Activated T-cell treated with anti-CD3 and anti-CD28 coated beads, Interleukin-2, amount 50 U/mL, for 4 hours (primary cell): ENCODE data around the gene CDHR3. TPM values are rescaled to one million over a fixed set of nuclear protein-coding genes. Genes with fewer than 3 reads are reported as not detected.

ENCODE experiments used
- ATAC-seq, 2 donors: fragments of 200-7000 bp; cut with Tn5 transposase; one replicate each; pipeline ENCODE4 v1.10.0; 2021
- DNase-seq: peaks from one replicate; pipeline ENCODE4 v3.0.0-alpha.2; 2020
- H3K27me3 Mint-ChIP-seq: one replicate; pipeline ENCODE4 v1.8.0; 2021; ENCODE audit warnings: low read depth, mixed read lengths
- H3K36me3 Mint-ChIP-seq: one replicate; pipeline ENCODE4 v1.8.0; 2022; ENCODE audit warnings: mixed read lengths; ENCODE audit not compliant: insufficient read depth
- H3K4me1 Mint-ChIP-seq: one replicate; pipeline ENCODE4 v1.8.0; 2021; ENCODE audit warnings: low read depth, mixed read lengths
- H3K4me3 Mint-ChIP-seq: one replicate; pipeline ENCODE4 v1.8.0; 2021; ENCODE audit warnings: mild to moderate bottlenecking, moderate library complexity, mixed read lengths
- H3K9me3 Mint-ChIP-seq: one replicate; pipeline ENCODE4 v1.8.0; 2021; ENCODE audit warnings: mixed read lengths
- total RNA-seq, 3 donors: library from RNA; stranded (reverse); gene quantifications; one replicate each; pipeline ENCODE4 v1.2.1, GENCODE V29; 2021

The CDHR3 gene
- total RNA-seq, 3 donors from 2014 or later = 0.56 to 0.66 (median 0.63) TPM

GRCh38 chr7:106071999-106072714, 109.1 kb downstream of the CDHR3 start:
- no peak for DNase-seq

GRCh38 chr7:106072715-106073091, 109.6 kb downstream of the CDHR3 start:
- no peaks in the 10 kb centered on the region for H3K27me3 Mint-ChIP-seq
- H3K4me1 Mint-ChIP-seq = peaks cover 49% of the 10 kb centered on the region
- H3K4me3 Mint-ChIP-seq = no peak overlapping the region

More at GRCh38 chr7:106071999-106072714, 109.1 kb downstream of the CDHR3 start:
- ATAC-seq = peak; percentile 6 to 9
- peak overlapping the region; percentile 74 for H3K4me3 Mint-ChIP-seq
- H3K36me3 Mint-ChIP-seq = no peaks in the 10 kb centered on the region
- H3K27me3 Mint-ChIP-seq = no peaks in the 10 kb centered on the region
- no peaks in the 10 kb centered on the region for H3K9me3 Mint-ChIP-seq
- peaks cover 46% of the 10 kb centered on the region for H3K4me1 Mint-ChIP-seq

GRCh38 chr7:106073701-106074100, 110.6 kb downstream of the CDHR3 start:
- Mint-ChIP-seq H3K9me3 (no peaks in the 10 kb centered on the region), H3K36me3 (no peaks in the 10 kb centered on the region), H3K4me1 (peaks cover 49% of the 10 kb centered on the region), H3K4me3 (no peak overlapping the region), H3K27me3 (no peaks in the 10 kb centered on the region)
- no peak for DNase-seq
- ATAC-seq = no peak

More at GRCh38 chr7:106072715-106073091, 109.6 kb downstream of the CDHR3 start:
- Mint-ChIP-seq H3K9me3 (no peaks in the 10 kb centered on the region), H3K36me3 (no peaks in the 10 kb centered on the region)
- ATAC-seq = no peak
- no peak for DNase-seq

GRCh38 chr7:106074257-106074656, 111.2 kb downstream of the CDHR3 start:
- no peak for ATAC-seq
- H3K27me3 Mint-ChIP-seq = no peaks in the 10 kb centered on the region

GRCh38 chr7:106075937-106076336, 112.9 kb downstream of the CDHR3 start:
- Mint-ChIP-seq H3K36me3 (no peaks in the 10 kb centered on the region), H3K9me3 (no peaks in the 10 kb centered on the region), H3K4me3 (no peak overlapping the region), H3K27me3 (no peaks in the 10 kb centered on the region), H3K4me1 (peaks cover 39% of the 10 kb centered on the region)
- DNase-seq (no peak), ATAC-seq (no peak)

More at GRCh38 chr7:106074257-106074656, 111.2 kb downstream of the CDHR3 start:
- no peaks in the 10 kb centered on the region for H3K9me3 Mint-ChIP-seq
- DNase-seq = no peak
- no peak overlapping the region for H3K4me3 Mint-ChIP-seq
- H3K36me3 Mint-ChIP-seq = no peaks in the 10 kb centered on the region
- peaks cover 49% of the 10 kb centered on the region for H3K4me1 Mint-ChIP-seq

- Mint-ChIP-seq H3K9me3 (no peaks in the 10 kb centered on the region), H3K4me3 (no peak overlapping the region), H3K27me3 (no peaks in the 10 kb centered on the region), H3K4me1 (peaks cover 33% of the 10 kb centered on the region), H3K36me3 (no peaks in the 10 kb centered on the region)
- no peak for ATAC-seq
- DNase-seq = no peak
Observed at GRCh38 chr7:106076537-106076936, 113.5 kb downstream of the CDHR3 start.

- Mint-ChIP-seq H3K9me3 (no peaks in the 10 kb centered on the region), H3K36me3 (no peaks in the 10 kb centered on the region), H3K4me3 (no peak overlapping the region), H3K4me1 (peaks cover 17% of the 10 kb centered on the region), H3K27me3 (no peaks in the 10 kb centered on the region)
- no peak for DNase-seq
- no peak for ATAC-seq
Observed at GRCh38 chr7:106080300-106080987, 117.4 kb downstream of the CDHR3 start.

- H3K9me3 Mint-ChIP-seq = no peaks in the 10 kb centered on the region
- ATAC-seq (no peak), DNase-seq (no peak)
- no peaks in the 10 kb centered on the region for H3K27me3 Mint-ChIP-seq
- H3K4me3 Mint-ChIP-seq = no peak overlapping the region
- H3K36me3 Mint-ChIP-seq = no peaks in the 10 kb centered on the region
- peaks cover 14% of the 10 kb centered on the region for H3K4me1 Mint-ChIP-seq
Observed at GRCh38 chr7:106082087-106082854, 119.2 kb downstream of the CDHR3 start.

Other genes with a start within 250 kb of the CDHR3 start
- gene ATXN7L1, start 86.7 kb upstream of the CDHR3 start, total RNA-seq = 1 to 10 TPM; 2.5 to 5.5 (median 5.4) TPM
- gene SYPL1, start 149.0 kb downstream of the CDHR3 start, total RNA-seq = 10 to 100 TPM; 20.0 to 24.1 (median 21.5) TPM